ENCODE results near the gene KIF9.
"Not testable (repeated sequence)": the region's sequence is repeated elsewhere in the genome, so short reads cannot be mapped to it uniquely, and the experiment has no call there.

The KIF9 gene

GRCh38 chr3:47291754-47292420 lies 9.3 kb upstream of the KIF9 start:
- not testable (repeated sequence) for DNase-seq

- no peak for DNase-seq
Observed at GRCh38 chr3:47291158-47291753, 8.7 kb upstream of the KIF9 start.

GRCh38 chr3:47288966-47289910 lies 6.6 kb upstream of the KIF9 start:
- DNase-seq: no peak

- no peak for DNase-seq
Observed at GRCh38 chr3:47283591-47284364, 1.2 kb upstream of the KIF9 start.

- DNase-seq: no peak
Observed at GRCh38 chr3:47283193-47283537, 566 bp upstream of the KIF9 start.

- DNase-seq: no peak
Observed at GRCh38 chr3:47280519-47280918, 2.1 kb downstream of the KIF9 start.

GRCh38 chr3:47276558-47276957 lies 6.0 kb downstream of the KIF9 start:
- DNase-seq: no peak

GRCh38 chr3:47274652-47275051 lies 7.9 kb downstream of the KIF9 start:
- DNase-seq: no peak

- no peak for DNase-seq
Observed at GRCh38 chr3:47273564-47273963, 9.0 kb downstream of the KIF9 start.

- no peak for DNase-seq
Observed at GRCh38 chr3:47270526-47270925, 12.1 kb downstream of the KIF9 start.

GRCh38 chr3:47267490-47267824 lies 15.1 kb downstream of the KIF9 start:
- no peak for DNase-seq

GRCh38 chr3:47266709-47267489 lies 15.7 kb downstream of the KIF9 start:
- peak; percentile 96 for DNase-seq

- no peak for DNase-seq
Observed at GRCh38 chr3:47265725-47266428, 16.7 kb downstream of the KIF9 start.

- no peak for DNase-seq
Observed at GRCh38 chr3:47265008-47265407, 17.6 kb downstream of the KIF9 start.

- no peak for DNase-seq
Observed at GRCh38 chr3:47261301-47261700, 21.3 kb downstream of the KIF9 start.

GRCh38 chr3:47260605-47261004 lies 22.0 kb downstream of the KIF9 start:
- DNase-seq: no peak

- no peak for DNase-seq
Observed at GRCh38 chr3:47259114-47259513, 23.5 kb downstream of the KIF9 start.

- DNase-seq: not testable (repeated sequence)
Observed at GRCh38 chr3:47256331-47256730, 26.3 kb downstream of the KIF9 start.

- DNase-seq: no peak
Observed at GRCh38 chr3:47251689-47252088, 30.9 kb downstream of the KIF9 start.

- not testable (repeated sequence) for DNase-seq
Observed at GRCh38 chr3:47251085-47251484, 31.5 kb downstream of the KIF9 start.

- DNase-seq: peak; percentile 38
Observed at GRCh38 chr3:47250309-47251060, 32.1 kb downstream of the KIF9 start.

Data from fibroblast of upper back skin (primary cell).